SW480 (cell line): ENCODE measurements around the gene UNC5A.
"Not testable (repeated sequence)": the region's sequence is repeated elsewhere in the genome, so short reads cannot be mapped to it uniquely, and the experiment has no call there.

Experiments
- DNase-seq: peaks from one replicate; pipeline ENCODE4 v3.0.0-alpha.2; 2016; ENCODE audit warnings: low spot score

The UNC5A gene

DNA sequence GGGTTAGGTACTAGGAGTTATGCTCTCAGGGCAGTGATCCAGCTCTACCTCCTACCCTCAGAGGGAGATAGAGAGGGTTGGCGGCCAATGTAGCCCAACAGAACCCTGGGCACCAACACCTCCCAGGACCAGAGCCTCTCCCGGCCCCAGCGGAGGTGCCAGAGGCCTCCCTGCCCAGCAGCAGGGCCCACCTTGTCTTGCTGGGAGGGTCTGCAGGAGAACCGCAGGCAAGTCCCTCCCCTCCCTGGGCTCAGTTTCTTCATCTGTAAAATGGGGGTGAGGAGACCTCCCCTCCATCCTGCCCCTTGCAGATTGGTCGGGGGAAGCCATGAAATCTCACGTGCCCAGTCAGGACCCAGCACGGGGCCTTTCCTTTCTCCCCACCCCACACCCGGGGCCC, 54.4 kb downstream of the UNC5A start:
- DNase-seq, result no peak

DNA sequence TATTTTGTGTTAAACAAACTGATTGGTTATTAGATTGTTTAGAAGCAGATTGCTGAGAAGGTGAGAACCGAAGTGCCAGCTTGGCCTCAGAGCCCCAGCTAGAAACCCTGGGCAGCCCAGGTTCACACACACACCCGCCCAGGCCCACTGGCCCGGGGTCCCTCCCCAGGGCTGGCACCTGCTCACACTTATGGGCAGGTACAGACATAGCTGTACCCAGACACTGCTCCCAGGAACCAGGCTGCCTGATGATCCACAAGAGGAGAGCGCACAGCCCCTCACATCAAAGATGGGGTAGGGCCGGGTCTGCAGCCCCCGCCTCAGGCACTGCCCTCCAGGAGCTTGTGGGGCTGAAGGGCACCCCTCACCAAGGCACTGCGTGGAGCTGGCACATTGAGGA, 55.6 kb downstream of the UNC5A start:
- no peak for DNase-seq

DNA sequence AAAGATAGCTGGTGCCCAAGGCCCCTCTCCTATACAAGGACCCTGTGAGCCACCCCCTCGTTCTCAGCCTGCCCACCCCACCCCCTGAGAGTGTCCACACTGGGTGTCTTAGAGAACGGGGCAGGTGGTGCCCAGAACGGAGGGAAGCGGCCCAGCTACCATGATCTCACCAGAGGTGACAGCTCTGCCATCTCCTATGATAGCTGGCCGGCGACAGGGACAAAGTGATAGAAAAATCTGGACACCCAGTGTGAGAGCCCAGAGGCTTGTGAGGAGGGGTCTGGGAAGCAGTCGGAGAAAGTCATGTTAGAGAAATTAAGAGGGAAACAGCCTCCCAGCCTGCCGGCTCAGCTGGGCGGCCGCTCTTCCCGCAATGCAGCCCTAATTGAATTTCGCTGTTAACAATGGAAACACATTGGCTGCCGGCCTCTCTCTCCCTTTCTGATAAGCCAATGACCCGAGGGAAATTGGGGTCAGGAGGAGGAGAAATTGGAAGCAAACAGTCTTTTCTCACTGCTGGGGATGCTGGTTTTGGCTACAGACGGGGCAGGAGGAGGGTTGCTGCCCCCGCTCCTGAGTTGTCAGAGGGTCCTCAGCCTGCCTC, 56.5 kb downstream of the UNC5A start:
- no peak for DNase-seq

DNA sequence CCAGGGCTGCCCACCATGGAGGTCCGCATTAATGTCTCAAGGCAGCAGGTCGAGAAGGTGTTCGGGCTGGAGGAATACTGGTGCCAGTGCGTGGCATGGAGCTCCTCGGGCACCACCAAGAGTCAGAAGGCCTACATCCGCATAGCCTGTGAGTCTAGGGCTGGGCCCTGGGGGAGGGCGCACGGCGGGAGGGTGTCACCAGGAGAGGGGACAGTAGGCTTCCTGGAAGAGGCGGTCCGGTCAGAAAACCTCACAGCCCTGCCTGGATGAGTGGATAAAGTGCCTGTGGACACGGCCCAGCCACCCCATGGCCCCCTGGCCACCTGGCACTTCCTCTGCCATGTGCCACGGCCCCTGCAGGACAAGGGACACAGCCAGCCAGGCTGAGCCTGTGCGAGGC, 57.8 kb downstream of the UNC5A start:
- no peak for DNase-seq

DNA sequence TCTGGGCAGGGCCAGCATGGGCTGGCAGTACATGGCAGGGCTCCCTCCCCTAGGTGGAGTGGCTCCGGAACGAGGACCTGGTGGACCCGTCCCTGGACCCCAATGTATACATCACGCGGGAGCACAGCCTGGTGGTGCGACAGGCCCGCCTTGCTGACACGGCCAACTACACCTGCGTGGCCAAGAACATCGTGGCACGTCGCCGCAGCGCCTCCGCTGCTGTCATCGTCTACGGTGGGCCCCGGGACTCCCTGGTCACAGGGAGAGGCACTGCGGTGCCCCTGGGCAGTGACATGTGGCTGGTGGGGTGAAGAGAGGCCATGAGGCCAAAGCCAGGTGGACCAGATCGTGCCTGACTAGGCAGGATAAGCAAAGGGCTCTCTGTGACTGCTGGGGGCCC, 58.4 kb downstream of the UNC5A start:
- no peak for DNase-seq

DNA sequence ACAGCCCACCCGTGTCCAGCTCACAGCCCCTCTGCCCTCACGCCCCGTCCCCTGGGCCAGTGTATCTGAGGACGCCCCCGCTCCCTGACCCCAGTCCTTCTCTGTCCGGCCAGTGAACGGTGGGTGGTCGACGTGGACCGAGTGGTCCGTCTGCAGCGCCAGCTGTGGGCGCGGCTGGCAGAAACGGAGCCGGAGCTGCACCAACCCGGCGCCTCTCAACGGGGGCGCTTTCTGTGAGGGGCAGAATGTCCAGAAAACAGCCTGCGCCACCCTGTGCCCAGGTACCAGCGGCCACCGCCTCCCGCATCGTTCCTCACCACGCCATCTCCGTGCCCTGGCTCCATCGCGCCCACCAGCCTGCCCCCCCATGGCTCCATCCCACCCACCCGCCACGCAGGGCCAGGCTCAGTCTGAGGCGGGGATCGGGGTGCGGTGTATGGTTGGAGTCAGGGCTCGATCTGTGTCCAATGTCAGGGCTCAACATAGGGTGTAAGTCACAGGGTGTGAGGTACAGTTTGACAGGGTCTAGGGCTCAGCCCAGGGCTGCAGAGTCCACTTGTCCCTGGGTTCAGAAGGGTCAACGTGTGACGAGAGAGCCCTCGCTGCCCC, 59.2 kb downstream of the UNC5A start:
- no peak for DNase-seq

DNA sequence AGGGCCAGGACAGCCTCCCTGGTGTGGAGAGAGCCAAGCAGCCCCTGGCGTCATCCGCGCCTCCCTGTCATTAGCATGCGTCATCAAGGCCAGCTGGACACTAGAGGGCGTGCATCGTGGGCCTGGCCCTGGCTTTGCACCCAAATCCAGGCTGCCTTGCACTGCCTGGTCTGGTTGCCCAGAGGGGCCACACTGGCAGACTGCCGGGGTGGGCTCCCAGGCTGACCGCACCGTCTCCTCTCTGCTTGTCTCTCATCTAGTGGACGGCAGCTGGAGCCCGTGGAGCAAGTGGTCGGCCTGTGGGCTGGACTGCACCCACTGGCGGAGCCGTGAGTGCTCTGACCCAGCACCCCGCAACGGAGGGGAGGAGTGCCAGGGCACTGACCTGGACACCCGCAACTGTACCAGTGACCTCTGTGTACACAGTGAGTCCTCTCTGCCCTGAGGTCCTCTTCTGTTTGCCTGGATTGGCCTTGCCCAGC, 59.8 kb downstream of the UNC5A start:
- DNase-seq, result no peak

DNA sequence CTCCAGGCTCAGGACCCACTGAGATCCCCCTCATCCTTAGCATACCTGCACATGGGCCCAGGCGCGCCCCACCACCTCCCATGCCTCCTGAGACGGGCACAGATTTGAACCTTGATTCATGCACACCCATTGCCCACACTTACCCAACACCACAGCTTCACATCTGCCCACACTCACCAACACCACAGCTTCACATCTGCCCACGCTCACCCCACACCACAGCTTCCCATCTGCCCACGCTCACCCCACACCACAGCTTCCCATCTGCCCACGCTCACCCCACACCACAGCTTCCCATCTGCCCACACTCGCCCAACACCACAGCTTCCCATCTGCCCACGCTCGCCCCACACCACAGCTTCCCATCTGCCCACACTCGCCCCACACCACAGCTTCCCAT, 60.3 kb downstream of the UNC5A start:
- DNase-seq, result not testable (repeated sequence)

DNA sequence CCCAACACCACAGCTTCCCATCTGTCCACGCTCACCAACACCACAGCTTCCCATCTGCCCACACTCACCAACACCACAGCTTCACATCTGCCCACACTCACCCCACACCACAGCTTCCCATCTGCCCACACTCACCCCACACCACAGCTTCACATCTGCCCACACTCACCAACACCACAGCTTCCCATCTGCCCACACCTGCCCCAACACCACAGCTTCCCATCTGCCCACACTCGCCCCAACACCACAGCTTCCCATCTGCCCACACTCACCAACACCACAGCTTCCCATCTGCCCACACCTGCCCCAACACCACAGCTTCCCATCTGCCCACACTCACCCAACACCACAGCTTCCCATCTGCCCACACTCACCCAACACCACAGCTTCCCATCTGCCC, 62.2 kb downstream of the UNC5A start:
- not testable (repeated sequence) for DNase-seq

DNA sequence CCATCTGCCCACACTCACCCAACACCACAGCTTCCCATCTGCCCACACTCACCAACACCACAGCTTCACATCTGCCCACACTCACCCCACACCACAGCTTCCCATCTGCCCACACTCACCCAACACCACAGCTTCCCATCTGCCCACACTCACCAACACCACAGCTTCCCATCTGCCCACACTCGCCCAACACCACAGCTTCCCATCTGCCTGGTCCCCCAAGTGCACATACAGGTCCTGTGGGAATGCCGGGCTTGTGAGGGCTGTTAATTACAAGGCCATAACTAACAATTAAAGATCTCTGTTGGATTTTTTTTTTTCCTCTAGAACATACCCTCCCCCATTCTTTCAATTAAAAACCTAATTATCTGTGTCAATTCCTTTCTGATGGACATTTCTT, 62.7 kb downstream of the UNC5A start:
- not testable (repeated sequence) for DNase-seq

DNA sequence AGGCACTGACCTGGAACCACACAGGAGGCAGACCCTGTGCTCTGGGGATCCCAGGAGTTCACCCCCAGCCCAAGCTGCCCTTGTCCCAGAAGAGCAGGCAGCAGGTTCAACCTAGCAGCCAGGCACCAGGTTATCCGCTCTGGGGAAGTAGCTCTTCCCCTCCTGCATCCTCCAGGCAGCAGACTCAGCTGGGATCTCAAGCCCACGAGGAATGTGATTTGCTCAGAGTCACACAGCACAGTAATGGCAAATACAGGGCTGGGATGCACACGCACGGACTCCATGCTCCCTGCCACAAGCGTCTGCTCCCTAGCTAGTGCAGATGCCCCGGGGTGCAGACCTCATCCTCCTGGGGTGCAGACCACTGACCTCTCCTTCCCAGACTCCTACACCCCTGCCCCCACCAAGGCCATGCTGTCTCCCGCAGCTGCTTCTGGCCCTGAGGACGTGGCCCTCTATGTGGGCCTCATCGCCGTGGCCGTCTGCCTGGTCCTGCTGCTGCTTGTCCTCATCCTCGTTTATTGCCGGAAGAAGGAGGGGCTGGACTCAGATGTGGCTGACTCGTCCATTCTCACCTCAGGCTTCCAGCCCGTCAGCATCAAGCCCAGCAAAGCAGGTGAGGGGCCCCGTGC, 63.3 kb downstream of the UNC5A start:
- DNase-seq, result no peak

DNA sequence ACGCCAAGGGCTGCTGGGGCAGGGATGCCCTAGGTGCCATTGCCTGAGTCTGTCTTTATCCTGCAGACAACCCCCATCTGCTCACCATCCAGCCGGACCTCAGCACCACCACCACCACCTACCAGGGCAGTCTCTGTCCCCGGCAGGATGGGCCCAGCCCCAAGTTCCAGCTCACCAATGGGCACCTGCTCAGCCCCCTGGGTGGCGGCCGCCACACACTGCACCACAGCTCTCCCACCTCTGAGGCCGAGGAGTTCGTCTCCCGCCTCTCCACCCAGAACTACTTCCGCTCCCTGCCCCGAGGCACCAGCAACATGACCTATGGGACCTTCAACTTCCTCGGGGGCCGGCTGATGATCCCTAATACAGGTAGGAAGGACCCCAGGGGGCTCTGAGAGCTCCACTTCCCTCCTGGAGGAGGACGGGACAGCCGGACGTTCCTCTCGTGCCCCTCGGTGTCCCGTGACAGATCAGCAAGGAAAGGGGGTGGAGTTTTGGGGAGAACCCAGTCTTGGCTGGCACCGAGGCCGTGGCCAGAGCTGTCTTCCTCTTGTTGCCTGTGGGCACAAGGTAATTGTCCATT, 63.9 kb downstream of the UNC5A start:
- DNase-seq, result no peak

DNA sequence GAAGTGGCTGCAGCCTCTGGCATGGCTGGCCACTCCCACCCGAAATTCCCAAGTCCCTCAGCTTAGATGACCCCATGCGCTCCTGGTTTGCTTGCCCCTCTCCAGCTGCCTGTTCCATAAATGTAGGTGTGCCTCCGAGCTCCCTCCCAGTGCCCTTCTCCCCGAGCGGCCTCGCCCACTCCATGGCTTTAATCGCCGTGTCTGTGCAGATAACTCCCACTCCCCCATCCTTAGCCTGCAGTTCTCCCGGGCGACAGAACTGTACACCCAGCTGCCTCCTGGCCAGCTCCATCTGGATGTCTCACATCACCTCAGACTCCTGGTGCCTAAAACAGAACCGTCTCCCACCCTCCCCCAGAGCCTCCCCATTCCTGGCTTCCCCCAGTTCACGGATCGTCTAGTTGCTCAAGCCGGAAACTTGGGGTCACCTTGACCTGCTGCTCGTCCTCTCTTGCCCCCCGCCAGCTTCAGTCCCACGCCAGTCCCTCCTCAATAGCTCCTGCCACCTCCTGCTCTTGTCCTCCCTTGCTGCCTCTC, 64.7 kb downstream of the UNC5A start:
- DNase-seq, result no peak

DNA sequence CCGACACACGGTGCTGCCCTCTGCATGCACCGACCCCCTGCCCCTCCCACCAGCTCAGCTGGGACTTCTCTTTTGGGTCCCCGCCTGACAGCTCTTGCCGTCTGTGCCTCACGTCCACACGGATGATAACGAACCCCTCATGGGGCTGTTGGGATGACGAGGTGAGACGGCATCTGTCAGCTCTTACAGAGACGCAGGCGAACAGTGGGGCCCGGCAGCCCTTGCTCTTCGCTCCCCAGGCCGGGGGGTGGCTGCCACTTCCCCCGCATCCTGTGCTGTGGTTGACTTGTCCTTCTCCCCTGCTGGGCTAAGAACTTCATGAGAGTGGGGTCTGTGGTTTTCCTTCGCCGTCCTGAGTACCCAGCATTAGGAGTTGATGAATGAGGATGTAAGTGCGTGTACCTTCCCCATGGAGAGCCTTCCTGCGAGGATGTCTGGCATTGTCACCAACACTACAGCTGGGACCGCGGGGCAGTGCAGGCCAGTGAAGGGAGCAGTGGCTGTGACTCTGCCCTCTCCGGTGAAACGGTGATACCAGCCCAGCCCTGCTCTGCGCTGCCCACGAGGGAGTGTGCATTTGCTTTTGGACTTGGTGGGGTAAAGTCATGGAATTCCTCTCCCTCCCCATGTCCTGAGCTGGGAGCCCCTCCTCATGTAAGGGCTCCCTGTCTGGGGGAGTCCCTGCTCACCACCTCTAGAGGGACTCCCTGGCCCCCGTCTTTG, 65.6 kb downstream of the UNC5A start:
- no peak for DNase-seq

DNA sequence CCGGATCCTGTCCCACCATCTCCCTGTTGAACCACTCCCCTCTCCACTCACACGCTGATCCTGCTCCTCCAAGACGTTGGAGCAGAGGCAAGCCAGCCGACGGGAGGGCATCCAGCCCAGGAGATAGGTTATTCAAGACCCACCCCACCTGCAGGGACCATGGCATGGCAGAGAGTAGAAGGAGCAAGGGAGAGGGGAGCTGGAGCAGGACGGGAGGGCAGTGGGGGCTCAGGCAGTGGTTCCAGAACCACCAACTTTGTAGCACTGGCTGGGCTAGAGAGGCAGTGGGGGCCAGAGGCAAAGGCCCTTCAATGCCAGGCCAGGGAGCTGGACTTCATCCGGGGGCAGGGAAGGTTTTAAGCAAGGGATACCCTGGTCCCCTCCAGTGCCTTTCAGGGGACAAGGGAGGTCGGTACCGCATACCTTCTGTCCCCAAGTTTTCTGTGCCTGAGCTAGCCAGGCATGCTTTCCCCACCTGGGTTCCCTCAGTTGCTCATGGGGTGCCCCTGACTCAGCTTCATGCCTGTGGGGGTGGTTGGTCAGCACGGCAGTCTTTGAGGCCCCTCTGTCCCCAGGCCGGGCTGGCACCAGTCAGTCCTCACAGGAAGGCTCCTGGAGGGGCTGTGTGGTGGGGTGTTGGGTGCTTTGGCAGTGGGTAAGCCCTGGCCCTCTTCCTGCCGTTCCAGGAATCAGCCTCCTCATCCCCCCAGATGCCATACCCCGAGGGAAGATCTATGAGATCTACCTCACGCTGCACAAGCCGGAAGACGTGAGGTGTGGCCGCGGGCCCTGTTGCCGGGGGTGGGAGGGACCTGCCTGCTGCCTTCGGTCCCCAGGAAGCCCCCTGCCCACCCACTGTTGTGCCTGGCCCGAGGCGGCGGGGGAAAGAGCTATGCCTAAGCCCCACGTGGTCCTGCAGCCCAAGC, 66.4 kb downstream of the UNC5A start:
- no peak for DNase-seq

DNA sequence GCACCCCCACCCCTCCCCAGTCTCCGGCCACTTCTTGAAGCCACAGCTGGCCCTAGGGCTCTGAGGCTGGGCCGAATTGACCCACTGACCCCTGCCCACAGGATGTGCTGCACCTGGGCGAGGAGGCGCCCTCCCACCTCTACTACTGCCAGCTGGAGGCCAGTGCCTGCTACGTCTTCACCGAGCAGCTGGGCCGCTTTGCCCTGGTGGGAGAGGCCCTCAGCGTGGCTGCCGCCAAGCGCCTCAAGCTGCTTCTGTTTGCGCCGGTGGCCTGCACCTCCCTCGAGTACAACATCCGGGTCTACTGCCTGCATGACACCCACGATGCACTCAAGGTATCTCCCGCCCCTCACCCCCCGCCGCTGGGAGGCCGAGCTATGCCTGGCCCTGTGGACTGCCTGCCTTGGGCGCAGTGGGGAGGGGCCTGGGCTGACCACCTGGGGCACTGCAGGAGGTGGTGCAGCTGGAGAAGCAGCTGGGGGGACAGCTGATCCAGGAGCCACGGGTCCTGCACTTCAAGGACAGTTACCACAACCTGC, 67.5 kb downstream of the UNC5A start:
- DNase-seq, result no peak

DNA sequence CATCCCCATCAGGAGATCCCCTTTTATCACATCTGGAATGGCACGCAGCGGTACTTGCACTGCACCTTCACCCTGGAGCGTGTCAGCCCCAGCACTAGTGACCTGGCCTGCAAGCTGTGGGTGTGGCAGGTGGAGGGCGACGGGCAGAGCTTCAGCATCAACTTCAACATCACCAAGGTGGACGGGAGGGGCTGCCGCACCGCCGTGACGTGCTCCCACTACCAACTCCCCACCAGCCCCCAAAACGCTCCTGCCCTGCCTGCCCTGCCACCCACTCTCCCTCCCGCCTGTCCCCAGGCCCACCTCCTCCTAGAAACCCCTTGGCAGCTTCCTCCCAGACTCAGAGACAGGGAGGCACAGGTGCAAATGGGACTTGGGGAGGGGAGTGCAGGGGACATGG, 68.1 kb downstream of the UNC5A start:
- no peak for DNase-seq

DNA sequence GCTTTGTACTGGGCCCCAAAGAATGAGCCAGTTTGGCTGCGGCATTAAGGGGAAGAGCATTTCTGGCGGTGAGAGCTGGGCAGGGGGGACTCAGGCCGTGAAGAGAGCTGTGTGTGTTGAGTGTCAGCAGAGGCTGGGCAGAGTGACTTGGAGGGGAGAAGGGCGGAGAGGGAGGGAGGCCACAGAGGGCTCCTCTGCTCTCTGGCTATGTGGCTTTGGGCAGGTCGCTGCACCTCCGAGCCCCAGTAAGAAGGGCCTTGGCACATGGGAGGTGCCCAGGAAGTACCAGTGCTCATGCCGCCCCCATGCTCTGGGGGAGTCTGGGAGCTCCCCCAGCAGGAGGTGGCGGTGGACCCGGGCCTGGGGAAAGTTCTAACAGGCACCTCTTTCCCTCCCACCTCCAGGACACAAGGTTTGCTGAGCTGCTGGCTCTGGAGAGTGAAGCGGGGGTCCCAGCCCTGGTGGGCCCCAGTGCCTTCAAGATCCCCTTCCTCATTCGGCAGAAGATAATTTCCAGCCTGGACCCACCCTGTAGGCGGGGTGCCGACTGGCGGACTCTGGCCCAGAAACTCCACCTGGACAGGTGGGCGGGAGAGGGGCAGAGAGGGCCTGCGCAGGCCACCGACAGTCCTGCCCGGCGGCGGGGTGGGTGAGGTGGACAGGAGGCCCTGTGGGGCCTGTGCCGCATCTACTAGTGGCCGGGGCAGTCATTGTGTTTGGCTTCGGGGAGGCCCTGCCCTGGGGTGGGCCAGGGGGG, 68.7 kb downstream of the UNC5A start:
- no peak for DNase-seq

DNA sequence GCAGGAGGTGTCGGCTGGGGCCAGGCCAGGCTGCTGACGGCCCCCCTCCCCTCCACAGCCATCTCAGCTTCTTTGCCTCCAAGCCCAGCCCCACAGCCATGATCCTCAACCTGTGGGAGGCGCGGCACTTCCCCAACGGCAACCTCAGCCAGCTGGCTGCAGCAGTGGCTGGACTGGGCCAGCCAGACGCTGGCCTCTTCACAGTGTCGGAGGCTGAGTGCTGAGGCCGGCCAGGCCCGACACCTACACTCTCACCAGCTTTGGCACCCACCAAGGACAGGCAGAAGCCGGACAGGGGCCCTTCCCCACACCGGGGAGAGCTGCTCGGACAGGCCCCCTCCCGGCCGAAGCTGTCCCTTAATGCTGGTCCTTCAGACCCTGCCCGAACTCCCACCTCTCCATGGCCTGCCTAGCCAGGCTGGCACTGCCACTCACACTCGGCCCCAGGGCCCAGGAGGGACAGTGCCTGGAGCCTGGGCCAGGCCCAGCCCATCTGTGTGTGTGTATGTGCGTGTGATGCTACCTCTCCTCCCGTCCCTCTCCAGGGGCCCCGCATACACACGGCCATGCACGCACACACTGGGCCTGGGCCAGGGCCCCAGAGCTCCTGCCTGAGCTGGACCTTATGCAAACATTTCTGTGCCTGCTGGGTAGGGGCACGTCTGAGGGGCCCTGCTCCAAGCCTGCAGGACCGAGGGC, 69.5 kb downstream of the UNC5A start:
- DNase-seq, result no peak
